ENCODE results near the gene GADD45A.
A peak's percentile ranks its signal among the peaks of the same experiment; 100 is the strongest.

GADD45A gene, protein sequence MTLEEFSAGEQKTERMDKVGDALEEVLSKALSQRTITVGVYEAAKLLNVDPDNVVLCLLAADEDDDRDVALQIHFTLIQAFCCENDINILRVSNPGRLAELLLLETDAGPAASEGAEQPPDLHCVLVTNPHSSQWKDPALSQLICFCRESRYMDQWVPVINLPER

GRCh38 chr1:67685067-67685557, at the start of gene GADD45A:
GADD45A (plus strand) TSS chr1:67685201; CDS start chr1:67685495, 294 bp downstream.
- TF ChIP-seq ZNF274 (IDR thresholded peaks at IDR 0.05; ENCODE audit: low read depth, low read length): no peak
- TF ChIP-seq SUZ12 (IDR thresholded peaks at IDR 0.05; ENCODE audit: extremely low read depth, insufficient read depth, insufficient read length): no peak
- no peak for TF ChIP-seq YY1 (IDR thresholded peaks at IDR 0.05; ENCODE audit: insufficient read depth, insufficient read length)
- DNase-seq (ENCODE audit: low read depth, low spot score): peak; percentile 100
- Histone ChIP-seq H3K4me3 (ENCODE audit: insufficient read length, low read depth) (peak within 1 kb of the TSS; percentile 99), H3K4me1 (ENCODE audit: insufficient read depth, insufficient read length) (peaks cover 2% of the 10 kb centered on the region), H3K36me3 (ENCODE audit: insufficient read depth, insufficient read length, low read length) (peaks cover 44% of the 10 kb centered on the region), H3K27me3 (ENCODE audit: insufficient read depth, insufficient read length) (no peaks in the 10 kb centered on the region), H3K9ac (ENCODE audit: insufficient read length, low read depth) (peak within 1 kb of the TSS; percentile 99), H3K9me3 (ENCODE audit: insufficient read depth, low read length) (no peaks in the 10 kb centered on the region)

GRCh38 chr1:67636146-67636545, 48.9 kb upstream of the GADD45A start:
- DNase-seq (ENCODE audit: low read depth, low spot score): no peak
- no peaks in the 10 kb centered on the region for H3K27me3 ChIP-seq (ENCODE audit: insufficient read depth, insufficient read length)
- no peaks in the 10 kb centered on the region for H3K9me3 ChIP-seq (ENCODE audit: insufficient read depth, low read length)
- peaks cover 4% of the 10 kb centered on the region for H3K4me1 ChIP-seq (ENCODE audit: insufficient read depth, insufficient read length)
- TF ChIP-seq SUZ12 (IDR thresholded peaks at IDR 0.05; ENCODE audit: extremely low read depth, insufficient read depth, insufficient read length): no peak
- no peak for TF ChIP-seq YY1 (IDR thresholded peaks at IDR 0.05; ENCODE audit: insufficient read depth, insufficient read length)
- TF ChIP-seq ZNF274 (IDR thresholded peaks at IDR 0.05; ENCODE audit: low read depth, low read length): no peak
- no peak overlapping the region for H3K9ac ChIP-seq (ENCODE audit: insufficient read length, low read depth)
- no peak overlapping the region for H3K4me3 ChIP-seq (ENCODE audit: insufficient read length, low read depth)
- no peaks in the 10 kb centered on the region for H3K36me3 ChIP-seq (ENCODE audit: insufficient read depth, insufficient read length, low read length)

DNA sequence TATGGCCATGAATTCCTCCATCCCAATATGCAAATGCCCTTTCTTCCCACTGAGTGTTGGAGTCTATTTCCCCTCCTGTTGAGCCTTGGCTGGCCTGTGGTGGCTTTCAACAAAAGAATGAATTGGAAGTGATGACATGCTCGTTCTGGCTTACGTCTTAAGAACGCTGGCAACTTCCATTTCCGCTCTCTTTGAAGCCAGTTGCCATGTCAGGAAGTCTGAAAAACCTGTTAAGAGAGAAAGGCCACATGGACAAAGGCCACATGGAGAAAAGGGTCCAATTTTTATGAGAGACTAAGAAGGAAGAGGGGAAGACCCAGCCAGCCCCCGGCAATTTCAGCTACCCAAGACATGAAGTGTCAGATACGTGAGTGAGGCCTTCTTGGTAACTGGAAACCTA, 45.6 kb upstream of the GADD45A start:
- H3K9me3 ChIP-seq (ENCODE audit: insufficient read depth, low read length): no peaks in the 10 kb centered on the region
- H3K9ac ChIP-seq (ENCODE audit: insufficient read length, low read depth): no peak overlapping the region
- peaks cover 1% of the 10 kb centered on the region for H3K4me1 ChIP-seq (ENCODE audit: insufficient read depth, insufficient read length)
- no peak overlapping the region for H3K4me3 ChIP-seq (ENCODE audit: insufficient read length, low read depth)
- no peaks in the 10 kb centered on the region for H3K27me3 ChIP-seq (ENCODE audit: insufficient read depth, insufficient read length)
- no peaks in the 10 kb centered on the region for H3K36me3 ChIP-seq (ENCODE audit: insufficient read depth, insufficient read length, low read length)
- TF ChIP-seq YY1 (IDR thresholded peaks at IDR 0.05; ENCODE audit: insufficient read depth, insufficient read length) (no peak), SUZ12 (IDR thresholded peaks at IDR 0.05; ENCODE audit: extremely low read depth, insufficient read depth, insufficient read length) (no peak), ZNF274 (IDR thresholded peaks at IDR 0.05; ENCODE audit: low read depth, low read length) (no peak)
- DNase-seq (ENCODE audit: low read depth, low spot score): no peak

GRCh38 chr1:67642629-67643028, 42.4 kb upstream of the GADD45A start:
- H3K27me3 ChIP-seq (ENCODE audit: insufficient read depth, insufficient read length): no peaks in the 10 kb centered on the region
- H3K4me1 ChIP-seq (ENCODE audit: insufficient read depth, insufficient read length): peaks cover 4% of the 10 kb centered on the region
- H3K9me3 ChIP-seq (ENCODE audit: insufficient read depth, low read length): no peaks in the 10 kb centered on the region
- no peak for DNase-seq (ENCODE audit: low read depth, low spot score)
- TF ChIP-seq ZNF274 (IDR thresholded peaks at IDR 0.05; ENCODE audit: low read depth, low read length): no peak
- TF ChIP-seq YY1 (IDR thresholded peaks at IDR 0.05; ENCODE audit: insufficient read depth, insufficient read length): no peak
- TF ChIP-seq SUZ12 (IDR thresholded peaks at IDR 0.05; ENCODE audit: extremely low read depth, insufficient read depth, insufficient read length): no peak
- no peak overlapping the region for H3K4me3 ChIP-seq (ENCODE audit: insufficient read length, low read depth)
- no peaks in the 10 kb centered on the region for H3K36me3 ChIP-seq (ENCODE audit: insufficient read depth, insufficient read length, low read length)
- no peak overlapping the region for H3K9ac ChIP-seq (ENCODE audit: insufficient read length, low read depth)

- TF ChIP-seq SUZ12 (IDR thresholded peaks at IDR 0.05; ENCODE audit: extremely low read depth, insufficient read depth, insufficient read length) (no peak), YY1 (IDR thresholded peaks at IDR 0.05; ENCODE audit: insufficient read depth, insufficient read length) (no peak), ZNF274 (IDR thresholded peaks at IDR 0.05; ENCODE audit: low read depth, low read length) (no peak)
- DNase-seq (ENCODE audit: low read depth, low spot score): no peak
- Histone ChIP-seq H3K27me3 (ENCODE audit: insufficient read depth, insufficient read length) (no peaks in the 10 kb centered on the region), H3K4me3 (ENCODE audit: insufficient read length, low read depth) (no peak overlapping the region), H3K9ac (ENCODE audit: insufficient read length, low read depth) (no peak overlapping the region), H3K36me3 (ENCODE audit: insufficient read depth, insufficient read length, low read length) (no peaks in the 10 kb centered on the region), H3K9me3 (ENCODE audit: insufficient read depth, low read length) (no peaks in the 10 kb centered on the region), H3K4me1 (ENCODE audit: insufficient read depth, insufficient read length) (peaks cover 4% of the 10 kb centered on the region)
These were observed 40.4 kb upstream of the GADD45A start for GRCh38 chr1:67644566-67644965.

DNA sequence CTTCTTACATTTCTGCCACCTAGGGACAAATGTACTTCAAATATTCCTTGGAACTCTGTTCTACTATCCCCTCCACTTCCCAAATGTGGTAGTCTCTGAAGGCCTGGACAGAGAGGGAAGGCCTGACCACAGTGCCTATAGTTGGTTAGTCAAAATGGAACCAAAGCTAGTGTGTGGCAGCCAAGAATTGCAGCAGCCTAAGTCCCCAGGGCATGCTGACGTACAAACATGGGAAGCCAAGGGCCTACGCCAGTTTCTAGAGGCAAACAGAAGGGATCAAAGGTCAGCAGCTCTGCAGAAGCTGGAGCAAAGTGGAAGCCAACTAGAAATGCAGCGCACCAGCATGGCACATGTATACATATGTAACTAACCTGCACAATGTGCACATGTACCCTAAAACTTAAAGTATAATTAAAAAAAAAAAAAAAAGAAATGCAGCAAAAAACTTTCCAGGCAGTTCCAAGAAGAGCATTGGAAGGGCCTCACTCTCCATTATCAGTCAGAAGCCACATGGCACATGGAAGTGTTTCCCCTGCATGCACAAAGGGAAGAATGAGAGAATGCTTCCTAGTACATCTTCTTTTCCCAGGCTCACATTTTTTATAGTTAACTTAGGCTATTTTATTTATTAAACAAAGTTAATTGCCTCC, 39.4 kb upstream of the GADD45A start:
- no peak for DNase-seq (ENCODE audit: low read depth, low spot score)
- H3K9ac ChIP-seq (ENCODE audit: insufficient read length, low read depth): no peak overlapping the region
- no peaks in the 10 kb centered on the region for H3K27me3 ChIP-seq (ENCODE audit: insufficient read depth, insufficient read length)
- no peaks in the 10 kb centered on the region for H3K36me3 ChIP-seq (ENCODE audit: insufficient read depth, insufficient read length, low read length)
- no peaks in the 10 kb centered on the region for H3K9me3 ChIP-seq (ENCODE audit: insufficient read depth, low read length)
- no peak overlapping the region for H3K4me3 ChIP-seq (ENCODE audit: insufficient read length, low read depth)
- peaks cover 4% of the 10 kb centered on the region for H3K4me1 ChIP-seq (ENCODE audit: insufficient read depth, insufficient read length)
- TF ChIP-seq ZNF274 (IDR thresholded peaks at IDR 0.05; ENCODE audit: low read depth, low read length) (no peak), SUZ12 (IDR thresholded peaks at IDR 0.05; ENCODE audit: extremely low read depth, insufficient read depth, insufficient read length) (no peak), YY1 (IDR thresholded peaks at IDR 0.05; ENCODE audit: insufficient read depth, insufficient read length) (no peak)
